ENCODE data around the gene TRIM37.

Gene TRIM37

DNA sequence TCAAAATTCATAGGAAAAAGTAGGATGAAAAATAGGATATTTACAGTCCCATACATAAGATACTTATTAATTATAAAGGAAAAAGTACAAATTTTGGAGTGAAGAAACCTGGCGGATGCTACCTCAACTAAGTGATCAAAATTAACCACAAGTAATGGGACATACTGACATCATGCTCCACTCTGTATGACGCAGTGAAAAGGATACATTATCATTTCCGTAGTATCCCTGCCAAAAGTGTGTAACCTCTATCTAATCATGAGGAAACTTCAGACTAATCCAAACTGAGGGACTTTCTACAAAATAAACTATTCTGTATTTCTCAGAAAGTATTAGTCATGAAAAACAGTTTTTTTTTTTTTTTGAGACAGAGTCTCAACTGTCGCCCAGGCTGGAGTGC is 60.5 kb downstream of the TRIM37 start:
- H3K4me3 ChIP-seq (ENCODE audit: low read depth, low read length) = no peak overlapping the region
- TF ChIP-seq, protein P1, sequence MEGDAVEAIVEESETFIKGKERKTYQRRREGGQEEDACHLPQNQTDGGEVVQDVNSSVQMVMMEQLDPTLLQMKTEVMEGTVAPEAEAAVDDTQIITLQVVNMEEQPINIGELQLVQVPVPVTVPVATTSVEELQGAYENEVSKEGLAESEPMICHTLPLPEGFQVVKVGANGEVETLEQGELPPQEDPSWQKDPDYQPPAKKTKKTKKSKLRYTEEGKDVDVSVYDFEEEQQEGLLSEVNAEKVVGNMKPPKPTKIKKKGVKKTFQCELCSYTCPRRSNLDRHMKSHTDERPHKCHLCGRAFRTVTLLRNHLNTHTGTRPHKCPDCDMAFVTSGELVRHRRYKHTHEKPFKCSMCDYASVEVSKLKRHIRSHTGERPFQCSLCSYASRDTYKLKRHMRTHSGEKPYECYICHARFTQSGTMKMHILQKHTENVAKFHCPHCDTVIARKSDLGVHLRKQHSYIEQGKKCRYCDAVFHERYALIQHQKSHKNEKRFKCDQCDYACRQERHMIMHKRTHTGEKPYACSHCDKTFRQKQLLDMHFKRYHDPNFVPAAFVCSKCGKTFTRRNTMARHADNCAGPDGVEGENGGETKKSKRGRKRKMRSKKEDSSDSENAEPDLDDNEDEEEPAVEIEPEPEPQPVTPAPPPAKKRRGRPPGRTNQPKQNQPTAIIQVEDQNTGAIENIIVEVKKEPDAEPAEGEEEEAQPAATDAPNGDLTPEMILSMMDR (IDR thresholded peaks at IDR 0.05; ENCODE audit: borderline replicate concordance, insufficient read depth, low read depth, low read length) = no peak

DNA sequence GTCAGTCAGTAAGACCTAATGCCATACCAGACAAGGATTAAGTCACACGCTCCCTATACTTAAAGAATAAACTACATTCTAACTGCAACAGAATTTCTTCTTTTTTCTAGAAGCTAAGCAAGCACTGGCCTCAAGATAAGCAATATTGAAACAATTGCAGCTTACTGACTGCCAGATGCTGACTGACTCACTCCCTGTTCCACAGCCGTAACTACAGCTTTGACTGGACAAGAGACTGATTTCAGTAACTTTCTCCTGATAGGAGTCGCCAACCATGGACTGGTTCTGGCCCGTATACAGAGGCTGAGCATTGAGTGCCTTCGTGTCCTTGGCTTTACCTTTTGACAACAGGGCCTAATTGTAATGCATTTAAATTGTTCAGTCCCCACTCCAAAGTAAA is 67.9 kb downstream of the TRIM37 start:
- H3K4me3 ChIP-seq (ENCODE audit: low read depth, low read length) = no peak overlapping the region

DNA sequence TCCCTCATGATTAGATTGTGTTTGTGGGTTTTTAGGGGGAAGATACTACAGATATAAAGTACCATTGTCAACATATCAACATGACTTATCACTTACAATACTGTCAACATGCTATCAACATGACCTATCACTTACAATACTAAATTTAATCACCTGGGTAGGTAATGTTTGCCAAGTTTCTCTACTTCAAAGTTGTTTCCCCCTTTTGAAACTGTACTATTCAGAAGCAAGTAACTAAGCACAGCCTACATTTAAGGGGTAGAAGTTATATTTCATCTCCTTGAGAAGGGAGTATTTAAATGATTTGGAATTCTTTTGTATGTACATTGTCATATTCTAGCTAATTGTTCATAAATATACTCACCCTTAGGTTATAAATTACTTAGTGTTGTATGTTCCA is 68.7 kb downstream of the TRIM37 start:
- TF ChIP-seq, protein P1 (IDR thresholded peaks at IDR 0.05; ENCODE audit: borderline replicate concordance, insufficient read depth, low read depth, low read length) = no peak
- no peak overlapping the region for H3K4me3 ChIP-seq (ENCODE audit: low read depth, low read length)

More for the DNA sequence above, 67.9 kb downstream of the TRIM37 start:
- TF ChIP-seq, protein P1 (IDR thresholded peaks at IDR 0.05; ENCODE audit: borderline replicate concordance, insufficient read depth, low read depth, low read length) = no peak

DNA sequence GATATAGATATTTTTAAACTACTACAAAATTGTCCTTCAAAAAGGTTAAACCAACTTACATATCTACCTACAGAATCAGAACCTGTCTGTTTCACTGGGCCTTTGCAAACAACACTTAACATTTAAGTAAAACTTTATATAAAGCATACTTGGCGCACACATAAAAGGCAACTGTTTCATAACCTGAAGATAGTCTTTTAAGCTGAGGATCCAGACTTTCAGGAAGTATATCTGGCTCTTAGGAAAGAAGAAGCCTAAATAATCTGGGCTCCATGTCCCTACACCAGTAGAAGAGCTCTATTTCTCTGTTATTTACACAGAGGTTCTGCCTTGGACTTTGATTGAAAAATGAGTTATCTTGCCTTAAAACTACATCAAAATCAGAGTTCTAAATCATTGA is 75.9 kb downstream of the TRIM37 start:
- TF ChIP-seq, protein P1 (IDR thresholded peaks at IDR 0.05; ENCODE audit: borderline replicate concordance, insufficient read depth, low read depth, low read length) = no peak
- H3K4me3 ChIP-seq (ENCODE audit: low read depth, low read length) = no peak overlapping the region

DNA sequence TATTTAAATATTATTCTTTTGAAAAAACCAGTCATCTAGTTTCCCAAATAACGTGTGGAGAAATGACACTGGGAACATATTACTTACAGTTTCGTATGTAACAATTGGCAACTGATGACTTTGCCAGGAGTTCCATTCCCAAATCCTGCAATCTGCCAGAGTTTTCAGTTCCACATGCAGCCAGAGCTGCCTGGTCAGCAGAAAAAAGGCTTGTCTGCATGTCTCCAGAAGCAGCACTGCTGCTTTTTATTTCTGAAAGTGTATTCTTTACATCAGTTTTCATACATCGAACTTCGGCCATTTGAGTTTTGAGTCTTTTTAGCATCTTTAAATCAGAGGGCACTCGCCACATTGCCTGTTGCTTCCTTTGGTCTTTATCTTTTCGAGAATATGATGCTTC is 78.4 kb downstream of the TRIM37 start:
- no peak overlapping the region for H3K4me3 ChIP-seq (ENCODE audit: low read depth, low read length)
- TF ChIP-seq, protein P1 (IDR thresholded peaks at IDR 0.05; ENCODE audit: borderline replicate concordance, insufficient read depth, low read depth, low read length) = no peak

DNA sequence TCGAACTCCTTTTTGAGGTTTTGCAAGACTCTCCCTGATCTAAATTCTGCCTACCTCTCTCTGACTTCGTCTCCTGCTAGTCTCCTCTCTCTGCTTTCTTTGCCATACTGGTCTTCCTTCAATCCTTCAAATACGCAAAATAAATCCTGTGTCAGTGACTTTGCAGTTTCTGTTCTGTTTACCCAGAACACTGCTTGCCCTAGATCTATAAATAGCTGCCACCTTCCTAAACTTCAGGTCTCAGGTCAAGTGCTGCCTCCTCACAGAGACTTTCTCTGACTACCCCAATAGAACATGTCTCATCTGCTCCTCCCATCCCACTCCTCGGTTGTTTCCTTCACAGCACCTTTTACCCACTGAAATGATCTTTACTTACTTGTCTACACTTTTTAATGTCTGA is 78.9 kb downstream of the TRIM37 start:
- H3K4me3 ChIP-seq (ENCODE audit: low read depth, low read length) = no peak overlapping the region
- TF ChIP-seq, protein P1 (IDR thresholded peaks at IDR 0.05; ENCODE audit: borderline replicate concordance, insufficient read depth, low read depth, low read length) = no peak

DNA sequence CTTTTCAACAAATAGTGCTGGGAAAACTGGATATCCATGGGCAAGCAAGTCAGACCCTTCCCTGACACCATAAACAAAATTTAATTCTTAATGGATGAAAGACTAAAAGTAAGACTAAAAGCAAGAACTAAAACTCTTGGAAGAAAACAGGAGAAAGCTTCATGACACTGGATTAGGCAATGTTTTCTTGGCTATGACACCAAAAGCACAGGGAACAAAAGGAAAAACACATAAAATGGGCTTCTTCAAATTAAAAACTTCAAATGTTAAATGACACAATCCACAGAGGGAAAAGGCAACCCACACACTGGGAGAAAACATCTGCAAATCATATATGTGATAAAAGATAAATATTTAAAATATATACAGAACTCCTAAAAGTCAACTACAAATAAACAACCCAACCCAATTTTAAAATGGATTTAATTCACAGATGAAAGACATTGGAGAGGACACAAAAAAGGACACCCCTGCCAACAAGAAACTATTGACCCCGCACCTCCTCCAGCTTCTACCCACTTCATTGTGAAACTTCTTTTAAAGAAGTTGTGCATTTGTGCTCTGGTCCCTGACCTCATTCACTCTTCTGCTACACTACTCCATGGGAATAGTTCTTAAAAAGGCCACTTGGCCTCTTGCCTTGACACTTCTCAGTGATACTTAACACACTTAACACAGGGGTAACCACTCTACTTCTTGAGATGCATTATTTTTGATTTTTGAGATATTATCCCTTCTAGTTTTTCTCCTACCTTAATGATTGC is 80.3 kb downstream of the TRIM37 start:
- no peak overlapping the region for H3K4me3 ChIP-seq (ENCODE audit: low read depth, low read length)
- TF ChIP-seq, protein P1 (IDR thresholded peaks at IDR 0.05; ENCODE audit: borderline replicate concordance, insufficient read depth, low read depth, low read length) = no peak
